HL-60/S4 treated with phorbol 12-myristate 13-acetate at 8.2 ng/mL for 4 days and 3 days (cell line): ENCODE results near the gene GABBR2.

ENCODE experiments used
- in situ Hi-C: fragments of 300-500 bp; cut with MboI; formaldehyde crosslinking; loops from 2 replicates; pipeline ENCODE4 v1.15.0; 2022; ENCODE audit warnings: low sequenced_read_pairs

The GABBR2 gene

DNA sequence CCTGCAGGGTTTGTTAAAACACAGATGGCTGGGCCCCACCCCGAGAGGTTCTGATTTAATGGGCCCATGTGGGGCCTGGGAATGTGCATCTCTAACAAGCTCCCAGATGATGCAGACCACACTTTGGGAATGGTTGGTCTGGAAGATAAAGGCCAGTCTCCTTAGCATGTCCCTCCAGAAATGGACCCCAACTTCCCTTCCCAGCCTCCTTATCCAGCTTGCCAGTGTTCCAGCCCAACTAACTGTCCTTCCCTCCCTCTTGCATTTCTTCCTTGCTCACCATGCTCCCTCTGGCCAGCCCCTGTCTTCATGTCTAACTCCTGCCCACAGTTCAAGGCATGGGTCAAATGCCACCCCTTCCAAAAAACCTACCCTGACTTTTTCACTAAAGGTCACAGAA is 257.2 kb downstream of the GABBR2 start:
- in situ Hi-C loops: no loop called here

- in situ Hi-C loops: no loop called here
These were observed 258.2 kb downstream of the GABBR2 start for GRCh38 chr9:98450496-98450895.

DNA sequence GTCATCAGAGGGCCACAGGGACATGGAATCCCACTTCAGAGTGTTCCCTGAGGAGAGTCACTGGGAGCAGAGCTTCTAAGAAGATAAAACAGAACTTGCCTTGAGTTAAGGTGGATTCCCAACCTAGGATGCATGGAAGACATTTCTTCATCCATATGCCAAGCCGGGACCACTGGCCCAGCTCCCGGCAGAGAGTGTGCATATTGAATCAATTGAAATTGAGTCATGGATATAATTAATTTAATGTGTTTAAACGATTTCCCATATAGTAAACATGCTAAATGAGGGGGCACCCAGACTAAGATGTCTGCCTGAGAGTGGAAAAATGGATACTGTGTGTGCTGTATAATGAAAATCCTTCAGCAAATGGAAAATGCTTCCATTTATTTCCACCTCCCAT is 258.9 kb downstream of the GABBR2 start:
- in situ Hi-C loops: no loop called here

GRCh38 chr9:98445576-98445975 is 263.2 kb downstream of the GABBR2 start:
- in situ Hi-C loops: no loop called here

DNA sequence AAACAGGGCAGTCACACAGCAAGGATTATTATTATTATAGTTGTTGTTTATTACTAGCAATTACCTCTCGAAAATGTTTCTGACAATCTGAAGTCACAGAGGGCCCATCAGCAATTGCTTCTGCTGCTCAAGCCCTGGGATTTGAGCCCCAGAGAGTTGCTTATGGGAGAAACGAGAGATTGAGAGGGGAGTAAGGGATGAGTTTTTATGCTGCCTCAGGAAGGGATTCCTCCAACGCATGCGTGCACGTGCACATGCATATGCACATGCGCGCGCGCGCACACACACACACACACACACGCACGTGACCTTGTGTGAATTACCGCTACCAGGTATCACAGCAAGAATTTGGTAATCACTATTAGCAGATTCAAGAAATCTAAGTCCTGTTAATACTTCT is 264.1 kb downstream of the GABBR2 start:
- in situ Hi-C loops: no loop called here

GRCh38 chr9:98442541-98442940 is 266.2 kb downstream of the GABBR2 start:
- in situ Hi-C loops: no loop called here

GRCh38 chr9:98442114-98442513 is 266.6 kb downstream of the GABBR2 start:
- in situ Hi-C loops: no loop called here

DNA sequence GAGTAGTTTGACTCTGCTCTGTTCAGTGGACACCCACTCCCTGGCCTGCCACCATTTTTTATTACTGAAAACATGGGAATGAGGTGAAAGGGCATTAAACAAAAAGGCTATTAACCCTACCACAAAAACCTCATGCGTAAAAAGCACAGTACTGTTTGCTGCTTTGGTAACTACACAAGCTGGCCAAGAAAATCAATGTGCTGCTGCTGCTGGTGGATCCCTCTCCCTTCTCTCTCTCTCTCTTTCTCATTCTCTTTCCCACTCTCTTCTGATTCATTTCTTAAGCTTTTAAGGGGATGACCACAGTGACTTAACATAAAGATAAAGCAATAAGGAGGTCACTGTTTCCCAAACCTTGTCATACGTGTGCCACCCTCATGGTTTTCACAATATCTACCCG is 270.1 kb downstream of the GABBR2 start:
- in situ Hi-C loops: no loop called here

DNA sequence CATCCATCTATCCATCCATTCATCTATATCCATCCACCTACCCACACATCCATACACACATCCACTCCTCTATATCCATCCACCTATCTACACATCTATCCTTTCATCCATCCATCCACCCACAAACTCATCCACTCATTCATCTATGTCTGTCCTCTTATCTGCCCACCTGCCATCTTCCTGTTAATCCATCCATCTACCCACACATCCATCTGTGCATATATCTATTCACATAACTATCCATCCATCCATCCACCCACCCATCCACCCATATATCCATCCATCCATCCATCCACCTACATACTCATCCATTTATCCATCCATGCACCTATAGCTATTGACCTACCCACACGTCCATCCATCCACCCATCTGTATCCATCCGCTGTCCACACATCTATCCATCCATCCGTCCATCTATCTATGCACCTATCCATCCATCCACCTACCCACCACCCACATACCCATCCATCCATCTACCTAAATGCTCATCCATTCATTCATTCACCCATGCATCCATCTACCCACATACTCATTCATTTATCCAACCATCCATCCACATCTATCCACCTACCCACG is 271.2 kb downstream of the GABBR2 start:
- in situ Hi-C loops: no loop called here

- in situ Hi-C loops: no loop called here
These were observed 275.8 kb downstream of the GABBR2 start for GRCh38 chr9:98432960-98433359.

DNA sequence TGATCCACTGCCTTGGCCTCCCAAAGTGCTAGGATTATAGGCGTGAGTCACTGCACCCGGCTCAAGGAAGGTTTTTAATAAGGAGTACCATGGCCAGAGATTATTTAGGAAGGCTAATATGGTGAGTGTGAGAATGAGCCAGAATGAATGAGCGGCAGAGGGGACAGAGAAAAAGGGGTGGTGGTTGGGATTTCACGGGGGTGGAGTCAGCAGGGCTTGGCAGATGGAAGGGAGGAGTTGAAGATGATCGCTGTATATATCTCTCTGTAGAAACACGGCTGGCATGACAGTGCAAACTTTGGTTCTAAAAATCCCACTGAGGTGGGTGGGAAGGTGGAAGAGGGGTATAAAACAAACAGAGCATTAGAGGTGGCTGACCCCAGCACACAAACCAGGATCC is 276.6 kb downstream of the GABBR2 start:
- in situ Hi-C loops: no loop called here

- in situ Hi-C loops: no loop called here
These were observed 278.0 kb downstream of the GABBR2 start for GRCh38 chr9:98430535-98431292.

- in situ Hi-C loops: no loop called here
These were observed 279.1 kb downstream of the GABBR2 start for GRCh38 chr9:98429613-98430012.

DNA sequence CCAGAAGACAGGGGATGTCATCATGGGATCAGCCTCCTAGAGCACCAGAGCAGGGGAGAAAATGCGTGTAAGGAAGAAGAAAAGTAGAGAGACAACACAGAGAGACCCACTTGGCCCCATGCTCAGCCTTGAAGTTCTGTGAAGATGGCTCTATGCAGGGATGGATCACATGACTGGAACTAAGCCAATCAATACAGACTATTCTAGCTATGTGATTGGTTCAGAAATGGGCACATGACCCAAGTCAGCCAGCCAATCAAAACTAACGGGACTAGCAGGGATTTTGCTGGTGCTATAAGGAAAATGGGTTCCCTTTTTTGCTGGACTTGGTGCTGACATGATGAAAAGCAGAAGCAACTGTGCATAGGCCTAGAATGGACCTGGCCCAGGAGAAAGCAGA is 280.3 kb downstream of the GABBR2 start:
- in situ Hi-C loops: no loop called here

DNA sequence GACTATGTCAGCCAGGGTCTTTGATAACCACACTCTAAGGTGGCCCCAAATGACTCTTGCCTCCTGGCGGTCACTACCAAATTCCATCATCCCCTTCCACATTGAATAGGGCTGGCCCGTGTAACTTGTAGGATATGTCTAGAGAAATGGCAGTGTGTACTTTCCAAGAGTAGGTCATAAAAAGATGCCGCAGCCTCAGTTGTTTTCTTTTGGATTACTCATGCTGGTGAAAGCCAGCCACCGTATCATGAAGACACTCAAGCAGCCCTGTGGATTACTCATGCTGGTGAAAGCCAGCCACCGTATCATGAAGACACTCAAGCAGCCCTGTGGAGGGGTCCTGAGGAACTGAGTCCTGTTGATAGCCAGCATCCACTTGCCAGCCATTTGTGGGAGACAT is 281.2 kb downstream of the GABBR2 start:
- in situ Hi-C loops: no loop called here

DNA sequence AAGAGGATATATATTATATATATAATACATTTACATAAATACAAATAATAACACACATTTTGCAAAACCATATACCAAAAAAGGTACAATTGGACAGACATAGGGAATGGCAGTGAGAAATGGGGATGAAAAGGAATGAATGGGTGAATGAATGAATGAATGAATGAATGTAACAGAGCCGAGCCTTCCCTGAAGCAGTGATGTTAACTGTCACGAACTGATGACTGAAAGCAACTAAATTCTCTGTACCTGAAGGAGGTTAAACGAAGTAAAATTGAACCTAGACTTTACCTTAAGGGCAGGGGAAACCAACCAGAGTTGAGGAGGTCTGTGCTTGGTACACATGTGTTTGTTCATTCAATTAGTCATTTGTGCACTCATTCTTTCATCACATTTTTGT is 283.7 kb downstream of the GABBR2 start:
- in situ Hi-C loops: no loop called here

- in situ Hi-C loops: no loop called here
These were observed 289.5 kb downstream of the GABBR2 start for GRCh38 chr9:98419260-98419603.

GRCh38 chr9:98418578-98419259 is 290.0 kb downstream of the GABBR2 start:
- in situ Hi-C loops: no loop called here

GRCh38 chr9:98416294-98417248 is 292.2 kb downstream of the GABBR2 start:
- in situ Hi-C loops: no loop called here

- in situ Hi-C loops: no loop called here
These were observed 293.0 kb downstream of the GABBR2 start for GRCh38 chr9:98415782-98416181.

DNA sequence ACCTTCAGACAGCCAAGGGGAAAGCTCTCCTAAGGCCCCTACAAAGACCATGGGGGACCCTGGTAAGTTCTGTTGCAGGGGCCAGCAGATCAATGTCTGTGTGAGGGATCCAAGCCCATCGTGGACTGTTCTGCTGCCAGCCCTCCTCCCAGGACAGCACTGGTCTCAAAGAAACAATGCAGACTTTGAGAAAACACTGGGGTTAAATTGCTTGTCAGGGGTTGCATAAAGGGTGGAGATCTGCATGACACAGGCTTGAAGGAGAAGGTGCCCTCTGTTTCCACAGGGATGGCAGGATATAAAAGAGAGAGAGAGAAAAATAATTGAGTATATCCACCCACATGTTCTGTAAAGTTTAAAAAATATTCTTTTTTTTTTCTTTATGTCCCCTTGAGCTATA is 295.7 kb downstream of the GABBR2 start:
- in situ Hi-C loops: no loop called here
